Smooth muscle cell (in vitro differentiated cells): Measurements from ENCODE around the gene CDK2. TPM values are rescaled to one million over a fixed set of nuclear protein-coding genes. Genes with fewer than 3 reads are reported as not detected.
"Not testable (repeated sequence)": the region's sequence is repeated elsewhere in the genome, so short reads cannot be mapped to it uniquely, and the experiment has no call there.

Experiments used
- DNase-seq: peaks from one replicate; lab custom pipeline; 2025; ENCODE audit not compliant: unreplicated experiment; lab: John Stamatoyannopoulos, UW
- H2AFZ ChIP-seq: fragments of 200-600 bp; sonication (generic); 2 replicates; pipeline ENCODE4 v1.6.0; 2016; ENCODE audit warnings: antibody characterized with exemption, low read depth, mild to moderate bottlenecking
- H3F3A ChIP-seq: fragments of 200-600 bp; sonication (generic); 2 replicates; pipeline ENCODE4 v1.6.0; 2017; ENCODE audit warnings: antibody characterized with exemption, low read depth
- H3K27ac ChIP-seq: fragments of 200-600 bp; sonication (generic); 2 replicates; pipeline ENCODE4 v1.5.1; 2016; ENCODE audit warnings: low read depth, mild to moderate bottlenecking
- H3K27me3 ChIP-seq: fragments of 200-600 bp; sonication (generic); 2 replicates; pipeline ENCODE4 v1.6.1; 2016; ENCODE audit warnings: low read depth, mild to moderate bottlenecking
- H3K36me3 ChIP-seq: fragments of 200-600 bp; sonication (generic); 2 replicates; pipeline ENCODE4 v1.5.1; 2016; ENCODE audit warnings: low read depth
- H3K4me1 ChIP-seq: fragments of 200-600 bp; sonication (generic); 2 replicates; pipeline ENCODE4 v1.5.1; 2016; ENCODE audit warnings: low read depth
- H3K4me2 ChIP-seq: fragments of 200-600 bp; sonication (generic); 2 replicates; pipeline ENCODE4 v1.6.0; 2016; ENCODE audit warnings: mild to moderate bottlenecking
- H3K4me3 ChIP-seq: fragments of 200-600 bp; sonication (generic); 2 replicates; pipeline ENCODE4 v1.5.1; 2016; ENCODE audit warnings: mild to moderate bottlenecking
- H3K79me2 ChIP-seq: fragments of 200-600 bp; sonication (generic); 2 replicates; pipeline ENCODE4 v1.6.0; 2016; ENCODE audit warnings: low read depth, mild to moderate bottlenecking
- H3K9ac ChIP-seq: fragments of 200-600 bp; sonication (generic); 2 replicates; pipeline ENCODE4 v1.6.0; 2016; ENCODE audit warnings: low read depth
- H3K9me3 ChIP-seq: fragments of 200-600 bp; sonication (generic); replicated peaks from 2 replicates; pipeline ENCODE4 v1.5.1; 2016; ENCODE audit warnings: low read depth
- H4K20me1 ChIP-seq: fragments of 200-600 bp; sonication (generic); 2 replicates; pipeline ENCODE4 v1.6.0; 2016; ENCODE audit warnings: low read depth
- WGBS: methylation state at CpG from one replicate; pipeline ENCODE4 v1.1.7; 2016; ENCODE audit warnings: low lambda C conversion rate; 5-methylcytosine and 5-hydroxymethylcytosine counted together
- polyA plus RNA-seq: library from polyadenylated mRNA; unstranded; fragments of >200 nt; fragmentation: Nextera tagmentation; extraction: Ambion mirVana; gene quantifications from 2 replicates; pipeline ENCODE4 v1.2.1, GENCODE V29; 2016
- total RNA-seq: library from RNA; depleted of rRNA; stranded (reverse); fragments of >200 nt; gene quantifications from 2 replicates; pipeline ENCODE4 v1.2.3, GENCODE V29; 2014
- TF ChIP-seq, protein P1 (sequence below): fragments of 200-600 bp; sonication (generic); IDR thresholded peaks from 2 replicates; pipeline ENCODE4 v1.5.1; 2017; ENCODE audit warnings: borderline replicate concordance, mild to moderate bottlenecking, antibody characterized with exemption; ENCODE audit not compliant: insufficient read depth, poor library complexity, severe bottlenecking

Gene CDK2
- total and polyA plus RNA-seq, 2 experiments from 2014 or later = 33.3 to 36.5 TPM

- no peak for DNase-seq
- H3K79me2 ChIP-seq = peaks cover 47% of the 10 kb centered on the region
- TF ChIP-seq, protein P1, sequence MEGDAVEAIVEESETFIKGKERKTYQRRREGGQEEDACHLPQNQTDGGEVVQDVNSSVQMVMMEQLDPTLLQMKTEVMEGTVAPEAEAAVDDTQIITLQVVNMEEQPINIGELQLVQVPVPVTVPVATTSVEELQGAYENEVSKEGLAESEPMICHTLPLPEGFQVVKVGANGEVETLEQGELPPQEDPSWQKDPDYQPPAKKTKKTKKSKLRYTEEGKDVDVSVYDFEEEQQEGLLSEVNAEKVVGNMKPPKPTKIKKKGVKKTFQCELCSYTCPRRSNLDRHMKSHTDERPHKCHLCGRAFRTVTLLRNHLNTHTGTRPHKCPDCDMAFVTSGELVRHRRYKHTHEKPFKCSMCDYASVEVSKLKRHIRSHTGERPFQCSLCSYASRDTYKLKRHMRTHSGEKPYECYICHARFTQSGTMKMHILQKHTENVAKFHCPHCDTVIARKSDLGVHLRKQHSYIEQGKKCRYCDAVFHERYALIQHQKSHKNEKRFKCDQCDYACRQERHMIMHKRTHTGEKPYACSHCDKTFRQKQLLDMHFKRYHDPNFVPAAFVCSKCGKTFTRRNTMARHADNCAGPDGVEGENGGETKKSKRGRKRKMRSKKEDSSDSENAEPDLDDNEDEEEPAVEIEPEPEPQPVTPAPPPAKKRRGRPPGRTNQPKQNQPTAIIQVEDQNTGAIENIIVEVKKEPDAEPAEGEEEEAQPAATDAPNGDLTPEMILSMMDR = no peak
- no peaks in the 10 kb centered on the region for H3K4me1 ChIP-seq
- no peak overlapping the region for H3K27ac ChIP-seq
- no peak overlapping the region for H2AFZ ChIP-seq
- H4K20me1 ChIP-seq = peaks cover 41% of the 10 kb centered on the region
- no peak overlapping the region for H3K4me3 ChIP-seq
- H3K9me3 ChIP-seq = no peaks in the 10 kb centered on the region
- H3K27me3 ChIP-seq = no peaks in the 10 kb centered on the region
- peaks cover 4% of the 10 kb centered on the region for H3F3A ChIP-seq
- 91% methylated on average over 2 of the region's 2 CpGs for WGBS
- H3K4me2 ChIP-seq = no peak overlapping the region
- no peaks in the 10 kb centered on the region for H3K36me3 ChIP-seq
- H3K9ac ChIP-seq = no peak overlapping the region
Observed at GRCh38 chr12:55984861-55985260, 18.2 kb downstream of the CDK2 start.

GRCh38 chr12:55985341-55985740 is 18.7 kb downstream of the CDK2 start:
- 92% methylated on average over 4 of the region's 4 CpGs for WGBS
- Histone ChIP-seq H4K20me1 (peaks cover 40% of the 10 kb centered on the region), H3K36me3 (no peaks in the 10 kb centered on the region), H3K9ac (no peak overlapping the region), H3K4me2 (no peak overlapping the region), H3K79me2 (peaks cover 44% of the 10 kb centered on the region), H3K4me3 (no peak overlapping the region), H2AFZ (no peak overlapping the region), H3K4me1 (no peaks in the 10 kb centered on the region), H3F3A (peaks cover 4% of the 10 kb centered on the region), H3K27me3 (no peaks in the 10 kb centered on the region), H3K27ac (no peak overlapping the region), H3K9me3 (no peaks in the 10 kb centered on the region)
- TF ChIP-seq, protein P1 = no peak
- no peak for DNase-seq

- H3K27ac ChIP-seq, H3K4me3 ChIP-seq, H3F3A ChIP-seq, H3K4me2 ChIP-seq, H3K9ac ChIP-seq, DNase-seq, H3K36me3 ChIP-seq, H3K4me1 ChIP-seq, H3K27me3 ChIP-seq, H3K9me3 ChIP-seq, H2AFZ ChIP-seq: not testable (repeated sequence)
- 97% methylated on average over 7 of the region's 7 CpGs for WGBS
- Histone ChIP-seq H3K79me2 (peaks cover 38% of the 10 kb centered on the region), H4K20me1 (peaks cover 39% of the 10 kb centered on the region)
Observed at GRCh38 chr12:55985976-55986375, 19.3 kb downstream of the CDK2 start.

DNA sequence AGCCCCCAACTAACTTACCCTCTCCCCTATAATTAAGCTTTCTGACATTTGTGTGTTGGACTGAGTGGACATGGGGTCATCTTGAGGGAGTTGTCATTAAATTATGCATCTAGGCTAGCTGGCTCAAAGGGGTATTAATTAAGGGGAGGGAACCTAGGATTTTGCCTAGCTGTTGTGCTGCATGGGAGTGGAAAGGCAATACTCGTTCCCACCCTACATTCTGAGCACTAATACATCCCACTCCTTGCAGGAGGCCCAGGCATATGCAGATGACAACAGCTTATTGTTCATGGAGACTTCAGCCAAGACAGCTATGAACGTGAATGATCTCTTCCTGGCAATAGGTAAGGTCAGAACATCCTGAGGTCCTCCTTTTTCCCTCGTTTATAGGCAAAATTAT is 24.5 kb downstream of the CDK2 start:
- Histone ChIP-seq H3K4me2 (no peak overlapping the region), H3K4me1 (no peaks in the 10 kb centered on the region), H3K4me3 (no peak overlapping the region), H3K79me2 (no peaks in the 10 kb centered on the region), H2AFZ (no peak overlapping the region), H3K9ac (no peak overlapping the region), H3K9me3 (no peaks in the 10 kb centered on the region), H3K27me3 (no peaks in the 10 kb centered on the region), H3K36me3 (no peaks in the 10 kb centered on the region), H3K27ac (no peak overlapping the region), H4K20me1 (peaks cover 3% of the 10 kb centered on the region), H3F3A (peaks cover 3% of the 10 kb centered on the region)
- TF ChIP-seq, protein P1 = no peak
- no peak for DNase-seq
- 95% methylated on average over 3 of the region's 3 CpGs for WGBS
